ENCODE measurements around the gene TMCC1. TPM values are rescaled to one million over a fixed set of nuclear protein-coding genes. Genes with fewer than 3 reads are reported as not detected.

TMCC1 gene
- total RNA-seq, 1 donor from 2014 or later: 36.9 TPM

DNA sequence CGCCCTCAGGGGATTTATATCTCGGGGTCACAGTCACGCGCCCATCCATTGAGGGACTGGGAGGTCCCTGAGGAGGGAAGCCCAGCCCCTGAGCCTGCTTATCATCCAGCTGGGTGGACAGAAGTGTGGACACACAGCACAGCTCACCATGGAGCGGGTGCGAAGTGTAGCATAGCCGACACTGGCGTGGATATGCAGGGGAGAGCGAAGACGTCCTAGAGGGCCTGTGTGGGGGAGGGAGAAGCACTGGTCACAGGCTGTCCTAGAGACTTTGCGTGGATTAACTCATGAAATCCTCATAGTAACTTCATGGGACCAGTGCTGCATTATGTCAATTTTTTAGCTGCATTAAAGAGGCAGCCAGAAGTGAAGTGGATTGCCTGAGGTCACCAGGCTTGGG lies 261.0 kb downstream of the TMCC1 start:
- H3K4me1 Mint-ChIP-seq: peaks cover 17% of the 10 kb centered on the region
- no peak overlapping the region for H3K27ac Mint-ChIP-seq (ENCODE audit: unreplicated experiment)
- no peak overlapping the region for H3K4me3 Mint-ChIP-seq
- TF ChIP-seq CTCF (conservative IDR thresholded peaks at IDR 0.05): no peak
- peaks cover 3% of the 10 kb centered on the region for H3K36me3 Mint-ChIP-seq (ENCODE audit: low read depth)
- DNase-seq (ENCODE audit: low read depth, low spot score): no peak
- H3K9me3 Mint-ChIP-seq: peaks cover 7% of the 10 kb centered on the region
- no peaks in the 10 kb centered on the region for H3K27me3 Mint-ChIP-seq (ENCODE audit: low read depth)

DNA sequence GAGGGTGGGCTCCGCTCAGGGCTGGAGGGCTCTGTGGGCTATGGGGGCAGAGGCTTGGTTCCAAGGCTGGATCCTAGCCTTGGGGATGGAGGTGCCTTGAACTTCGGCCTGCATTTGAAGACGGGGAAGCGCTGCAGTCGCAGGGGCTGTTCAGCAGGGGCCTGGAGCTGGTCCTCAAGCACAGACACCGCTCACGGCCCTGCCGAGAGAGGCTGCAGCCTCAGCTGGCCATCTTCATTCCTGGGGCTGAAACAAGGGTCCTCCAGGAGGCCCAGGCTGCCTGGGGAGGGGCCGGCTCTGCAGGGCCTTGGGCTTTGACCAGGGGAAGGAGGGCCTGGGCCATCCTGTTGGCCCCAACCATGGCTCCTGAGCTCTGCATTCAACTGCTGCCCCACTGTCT lies 261.5 kb downstream of the TMCC1 start:
- TF ChIP-seq CTCF (conservative IDR thresholded peaks at IDR 0.05): no peak
- no peak overlapping the region for H3K27ac Mint-ChIP-seq (ENCODE audit: unreplicated experiment)

DNA sequence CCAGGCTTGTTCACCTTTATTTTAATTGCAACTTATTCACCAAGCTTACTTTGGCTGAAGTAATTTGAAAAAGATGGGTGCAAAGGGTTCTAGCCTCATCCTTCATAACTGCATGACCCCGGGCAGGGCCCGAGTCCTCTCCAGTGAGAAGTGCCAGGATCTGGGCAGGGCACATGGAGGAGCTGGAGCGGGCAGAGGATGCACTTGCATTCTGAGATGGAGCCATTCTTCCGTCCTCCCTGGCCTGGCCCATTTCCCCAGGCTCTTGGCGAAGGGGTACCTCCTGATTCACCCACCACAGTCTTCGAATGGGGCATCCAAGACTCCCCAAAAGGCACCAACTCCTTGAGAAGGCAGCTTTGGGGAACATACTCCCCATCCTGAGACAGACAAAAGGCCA lies 264.5 kb downstream of the TMCC1 start:
- Mint-ChIP-seq H3K27ac (ENCODE audit: unreplicated experiment) (no peak overlapping the region), H3K27me3 (ENCODE audit: low read depth) (no peaks in the 10 kb centered on the region), H3K9me3 (peaks cover 2% of the 10 kb centered on the region), H3K4me1 (peaks cover 45% of the 10 kb centered on the region), H3K4me3 (no peak overlapping the region), H3K36me3 (ENCODE audit: low read depth) (no peaks in the 10 kb centered on the region)
- no peak for DNase-seq (ENCODE audit: low read depth, low spot score)
- TF ChIP-seq CTCF (conservative IDR thresholded peaks at IDR 0.05): no peak

More for the DNA sequence above, 261.5 kb downstream of the TMCC1 start:
- DNase-seq (ENCODE audit: low read depth, low spot score): no peak
- Mint-ChIP-seq H3K36me3 (ENCODE audit: low read depth) (peaks cover 3% of the 10 kb centered on the region), H3K9me3 (peaks cover 7% of the 10 kb centered on the region), H3K4me3 (no peak overlapping the region), H3K27me3 (ENCODE audit: low read depth) (no peaks in the 10 kb centered on the region), H3K4me1 (peaks cover 22% of the 10 kb centered on the region)

DNA sequence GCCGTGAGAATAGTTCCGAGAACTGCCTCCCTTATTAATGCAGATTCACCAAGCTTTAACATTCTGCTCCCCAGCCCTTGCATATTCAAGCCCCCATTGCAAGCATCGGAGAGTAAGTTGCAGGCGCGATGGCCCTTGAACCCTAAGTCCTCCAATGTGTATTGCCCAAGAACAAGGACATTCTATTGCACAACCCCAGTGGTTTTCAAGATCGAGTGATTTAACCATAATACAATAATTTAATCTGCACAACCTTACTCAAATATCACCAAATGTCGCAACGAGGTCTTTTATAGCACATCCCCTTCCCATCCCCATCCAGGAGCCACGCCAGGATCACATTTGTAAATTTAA lies 265.4 kb downstream of the TMCC1 start:
- H3K27me3 Mint-ChIP-seq (ENCODE audit: low read depth): no peaks in the 10 kb centered on the region
- no peak for TF ChIP-seq CTCF (conservative IDR thresholded peaks at IDR 0.05)
- DNase-seq (ENCODE audit: low read depth, low spot score): no peak
- peak overlapping the region; percentile 84 for H3K4me3 Mint-ChIP-seq
- peaks cover 46% of the 10 kb centered on the region for H3K4me1 Mint-ChIP-seq
- no peak overlapping the region for H3K27ac Mint-ChIP-seq (ENCODE audit: unreplicated experiment)
- H3K36me3 Mint-ChIP-seq (ENCODE audit: low read depth): no peaks in the 10 kb centered on the region
- no peaks in the 10 kb centered on the region for H3K9me3 Mint-ChIP-seq

- DNase-seq (ENCODE audit: low read depth, low spot score): peak; percentile 65
- Mint-ChIP-seq H3K36me3 (ENCODE audit: low read depth) (no peaks in the 10 kb centered on the region), H3K9me3 (no peaks in the 10 kb centered on the region), H3K27ac (ENCODE audit: unreplicated experiment) (peak overlapping the region; percentile 95), H3K27me3 (ENCODE audit: low read depth) (no peaks in the 10 kb centered on the region), H3K4me1 (peaks cover 51% of the 10 kb centered on the region), H3K4me3 (peak overlapping the region; percentile 84)
- peak; percentile 87 for TF ChIP-seq CTCF (conservative IDR thresholded peaks at IDR 0.05)
Observed at GRCh38 chr3:129627350-129628168, 266.0 kb downstream of the TMCC1 start.

Measured in neural crest cell (in vitro differentiated cells).